ENCODE measurements around the gene TMEM132C.
A peak's percentile ranks its signal among the peaks of the same experiment; 100 is the strongest.
"Not testable (repeated sequence)": the region's sequence is repeated elsewhere in the genome, so short reads cannot be mapped to it uniquely, and the experiment has no call there.

Gene TMEM132C

GRCh38 chr12:128603573-128604115 lies 336.7 kb downstream of the TMEM132C start:
- Histone ChIP-seq H3K27ac (no peak overlapping the region), H3K4me1 (peaks cover 5 to 19% (median 16%) of the 10 kb centered on the region in 10 experiments; a peak in 17 of 20 replicates), H3K9ac (no peak overlapping the region), H3K27me3 (no peaks in the 10 kb centered on the region), H4K20me1 (no peaks in the 10 kb centered on the region), H3K4me2 (no peak overlapping the region), H3K36me3 (no peaks in the 10 kb centered on the region), H3K9me3 (replicated peaks in 1 of 11) (no peaks in the 10 kb centered on the region), H3K4me3 (no peak overlapping the region)
- TF ChIP-seq Cebpa-rat (IDR thresholded peaks at IDR 0.05), result no peak

GRCh38 chr12:128604219-128604618 lies 337.2 kb downstream of the TMEM132C start:
- H3K27me3 ChIP-seq; H3K9me3 ChIP-seq (replicated peaks in 1 of 11); H3K36me3 ChIP-seq; H3K9ac ChIP-seq; H3K4me2 ChIP-seq; H3K27ac ChIP-seq; H3K4me3 ChIP-seq; H4K20me1 ChIP-seq: not testable (repeated sequence)
- peaks cover 5 to 19% (median 16%) of the 10 kb centered on the region in 10 experiments; a peak in 17 of 20 replicates for H3K4me1 ChIP-seq

DNA sequence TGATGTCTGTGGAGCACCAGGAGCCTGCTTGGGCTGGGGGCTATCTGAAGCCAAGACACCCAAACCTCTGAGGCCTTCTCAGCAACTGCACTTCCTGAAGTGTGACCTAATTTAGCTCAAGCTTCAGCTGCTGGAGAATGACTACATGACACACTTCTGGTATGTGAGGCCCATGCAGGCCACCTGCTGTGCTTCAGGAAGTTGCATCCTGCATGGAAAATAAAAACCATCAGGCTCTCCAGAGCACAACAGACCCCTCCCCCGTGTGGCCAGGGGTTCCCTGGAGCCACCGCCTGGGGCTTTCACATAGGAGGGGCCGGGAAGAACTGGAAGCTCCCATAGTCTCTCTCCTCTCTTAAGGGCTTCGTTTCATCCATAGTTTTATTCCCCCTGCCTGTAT lies 339.1 kb downstream of the TMEM132C start:
- Histone ChIP-seq H4K20me1 (no peaks in the 10 kb centered on the region), H3K4me1 (peaks cover 5 to 19% (median 16%) of the 10 kb centered on the region in 10 experiments; a peak in 17 of 20 replicates), H3K27ac (no peak overlapping the region), H3K9me3 (replicated peaks in 1 of 11) (no peaks in the 10 kb centered on the region), H3K4me3 (no peak overlapping the region), H3K9ac (no peak overlapping the region), H3K27me3 (no peaks in the 10 kb centered on the region), H3K36me3 (no peaks in the 10 kb centered on the region), H3K4me2 (peak overlapping the region in 9 of 11 experiments; percentile 9 to 78 (median 60); a peak in 19 of 22 replicates)
- TF ChIP-seq Cebpa-rat (IDR thresholded peaks at IDR 0.05), result no peak

DNA sequence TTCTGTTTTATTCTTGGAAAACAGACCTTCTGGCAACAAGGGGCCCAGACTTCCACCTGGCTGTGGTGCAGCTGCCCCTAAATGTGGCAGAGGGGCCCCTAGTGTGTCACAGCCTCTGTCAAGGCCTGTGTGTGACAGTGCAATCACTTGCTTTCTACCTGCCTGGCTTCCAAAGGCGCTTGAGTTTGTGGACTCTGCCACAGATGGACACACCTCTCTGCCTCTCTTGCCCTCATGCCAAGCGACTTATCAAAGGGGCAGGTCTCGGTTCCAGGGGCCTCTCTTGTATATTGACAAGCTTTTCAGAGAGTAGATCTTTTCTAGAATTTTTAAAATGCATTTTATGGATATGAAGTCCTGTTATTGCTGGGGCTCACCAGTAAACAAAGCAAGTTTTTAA lies 339.6 kb downstream of the TMEM132C start:
- no peak overlapping the region for H3K9ac ChIP-seq
- H3K27me3 ChIP-seq, result no peaks in the 10 kb centered on the region
- H3K27ac ChIP-seq, result no peak overlapping the region
- no peaks in the 10 kb centered on the region for H3K36me3 ChIP-seq
- peaks cover 5 to 19% (median 16%) of the 10 kb centered on the region in 10 experiments; a peak in 17 of 20 replicates for H3K4me1 ChIP-seq
- TF ChIP-seq Cebpa-rat (IDR thresholded peaks at IDR 0.05), result no peak
- peak overlapping the region in 9 of 11 experiments; percentile 9 to 78 (median 60); a peak in 18 of 22 replicates for H3K4me2 ChIP-seq
- H3K4me3 ChIP-seq, result no peak overlapping the region
- no peaks in the 10 kb centered on the region for H3K9me3 ChIP-seq (replicated peaks in 1 of 11)
- H4K20me1 ChIP-seq, result no peaks in the 10 kb centered on the region

DNA sequence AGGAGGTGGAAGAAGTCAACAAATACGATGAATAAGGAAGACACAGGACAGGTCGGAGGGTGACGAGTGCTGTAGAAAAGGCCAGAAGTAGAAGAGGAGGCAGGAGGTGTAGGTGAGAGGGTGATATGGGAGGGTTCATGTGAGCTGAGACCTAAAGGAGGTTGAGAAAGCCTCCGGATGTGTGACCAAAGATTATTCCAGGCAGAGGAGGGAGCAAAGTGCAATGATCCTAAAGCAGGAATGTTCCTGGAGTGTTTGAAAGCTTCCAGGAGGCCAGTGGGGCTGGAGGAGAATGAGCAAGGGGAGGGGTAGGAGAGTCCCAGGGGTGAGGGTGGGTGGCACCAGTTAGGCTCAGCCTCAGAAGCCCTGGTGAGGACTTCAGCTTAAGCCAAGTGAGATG lies 340.0 kb downstream of the TMEM132C start:
- Histone ChIP-seq H3K36me3 (no peaks in the 10 kb centered on the region), H3K9me3 (replicated peaks in 1 of 11) (no peaks in the 10 kb centered on the region), H3K4me2 (peak overlapping the region in 3 of 11 experiments; percentile 60 to 78 (median 63); a peak in 4 of 22 replicates), H3K9ac (no peak overlapping the region), H3K27me3 (no peaks in the 10 kb centered on the region), H3K4me3 (no peak overlapping the region), H4K20me1 (no peaks in the 10 kb centered on the region), H3K27ac (no peak overlapping the region), H3K4me1 (peaks cover 5 to 19% (median 16%) of the 10 kb centered on the region in 10 experiments; a peak in 17 of 20 replicates)
- no peak for TF ChIP-seq Cebpa-rat (IDR thresholded peaks at IDR 0.05)

- no peak overlapping the region for H3K9ac ChIP-seq
- H3K4me2 ChIP-seq, result no peak overlapping the region
- H3K36me3 ChIP-seq, result no peaks in the 10 kb centered on the region
- H3K9me3 ChIP-seq (replicated peaks in 1 of 11), result no peaks in the 10 kb centered on the region
- H3K27me3 ChIP-seq, result no peaks in the 10 kb centered on the region
- no peak overlapping the region for H3K4me3 ChIP-seq
- no peaks in the 10 kb centered on the region for H4K20me1 ChIP-seq
- no peak overlapping the region for H3K27ac ChIP-seq
- TF ChIP-seq Cebpa-rat (IDR thresholded peaks at IDR 0.05), result no peak
- peaks cover 5 to 19% (median 16%) of the 10 kb centered on the region in 10 experiments; a peak in 17 of 20 replicates for H3K4me1 ChIP-seq
Observed at GRCh38 chr12:128607641-128608040, 340.7 kb downstream of the TMEM132C start.

DNA sequence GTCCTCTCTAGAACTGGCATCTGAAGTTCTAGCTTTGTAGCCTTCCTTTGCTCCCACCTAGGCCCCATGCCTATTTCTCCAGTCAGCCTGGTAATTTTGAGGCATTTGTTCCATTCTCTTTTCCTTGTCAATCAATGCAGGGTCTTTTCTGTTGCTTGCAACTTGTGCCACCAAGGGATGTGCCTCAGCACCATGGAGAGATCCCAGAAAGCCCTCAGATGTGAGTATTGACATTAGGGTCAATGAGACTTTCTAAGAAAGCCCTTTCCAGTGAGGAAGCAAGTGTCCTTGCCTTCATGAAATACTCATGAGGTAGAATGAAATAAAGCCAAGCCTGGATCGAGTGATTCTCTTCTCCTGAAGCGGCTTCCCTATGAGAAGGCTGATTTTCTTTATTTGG lies 342.9 kb downstream of the TMEM132C start:
- no peak for TF ChIP-seq Cebpa-rat (IDR thresholded peaks at IDR 0.05)
- Histone ChIP-seq H3K9me3 (replicated peaks in 1 of 11) (no peaks in the 10 kb centered on the region), H3K4me2 (no peak overlapping the region), H3K9ac (no peak overlapping the region), H3K4me3 (no peak overlapping the region), H4K20me1 (no peaks in the 10 kb centered on the region), H3K4me1 (peaks cover 5 to 19% (median 16%) of the 10 kb centered on the region in 10 experiments; a peak in 17 of 20 replicates), H3K27ac (no peak overlapping the region), H3K27me3 (no peaks in the 10 kb centered on the region), H3K36me3 (no peaks in the 10 kb centered on the region)

GRCh38 chr12:128611736-128612135 lies 344.8 kb downstream of the TMEM132C start:
- TF ChIP-seq Cebpa-rat (IDR thresholded peaks at IDR 0.05), result no peak
- no peak overlapping the region for H3K4me3 ChIP-seq
- peaks cover 0 to 1% (median 0%) of the 10 kb centered on the region in 10 experiments; a peak in 5 of 20 replicates for H3K4me1 ChIP-seq
- H3K36me3 ChIP-seq, result no peaks in the 10 kb centered on the region
- no peaks in the 10 kb centered on the region for H3K27me3 ChIP-seq
- H3K4me2 ChIP-seq, result no peak overlapping the region
- no peak overlapping the region for H3K27ac ChIP-seq
- no peak overlapping the region for H3K9ac ChIP-seq
- no peaks in the 10 kb centered on the region for H3K9me3 ChIP-seq (replicated peaks in 1 of 11)
- H4K20me1 ChIP-seq, result no peaks in the 10 kb centered on the region

- Histone ChIP-seq H3K4me3 (no peak overlapping the region), H3K4me2 (no peak overlapping the region), H3K27ac (no peak overlapping the region), H3K36me3 (no peaks in the 10 kb centered on the region), H3K9me3 (replicated peaks in 1 of 11) (no peaks in the 10 kb centered on the region), H3K9ac (no peak overlapping the region), H3K4me1 (no peaks in the 10 kb centered on the region), H4K20me1 (no peaks in the 10 kb centered on the region), H3K27me3 (no peaks in the 10 kb centered on the region)
- TF ChIP-seq Cebpa-rat (IDR thresholded peaks at IDR 0.05), result no peak
Observed at GRCh38 chr12:128612150-128612850, 345.3 kb downstream of the TMEM132C start.
